Loucy (cell line): Measurements from ENCODE around the gene IPO9.

Experiments
- H2AFZ ChIP-seq: fragments of 200-600 bp; sonication (generic); 2 replicates; pipeline ENCODE4 v1.6.0; 2016; ENCODE audit warnings: antibody characterized with exemption, mild to moderate bottlenecking, low read length, moderate library complexity
- H3F3A ChIP-seq: fragments of 200-600 bp; 2 replicates; pipeline ENCODE4 v1.6.0; 2016; ENCODE audit warnings: antibody characterized with exemption, low read depth, mild to moderate bottlenecking
- H3K27me3 ChIP-seq: fragments of 200-600 bp; sonication (generic); 2 replicates; pipeline ENCODE4 v1.6.1; 2014; ENCODE audit warnings: low read length, mild to moderate bottlenecking; ENCODE audit not compliant: insufficient read depth, poor library complexity, severe bottlenecking
- H3K36me3 ChIP-seq: fragments of 200-600 bp; sonication (generic); 2 replicates; pipeline ENCODE4 v1.6.1; 2016; ENCODE audit warnings: low read length; ENCODE audit not compliant: insufficient read depth
- H3K4me1 ChIP-seq: fragments of 200-600 bp; sonication (generic); 2 replicates; pipeline ENCODE4 v1.5.1; 2014; ENCODE audit warnings: low read length, mild to moderate bottlenecking; ENCODE audit not compliant: insufficient read depth, poor library complexity, severe bottlenecking
- H3K4me2 ChIP-seq: fragments of 200-600 bp; sonication (generic); 2 replicates; pipeline ENCODE4 v1.6.0; 2014; ENCODE audit warnings: antibody characterized with exemption, low read length, low read depth, mild to moderate bottlenecking; ENCODE audit not compliant: poor library complexity, severe bottlenecking
- H3K4me3 ChIP-seq: fragments of 200-600 bp; sonication (generic); 2 replicates; pipeline ENCODE4 v1.5.1; 2014; ENCODE audit warnings: low read length, mild to moderate bottlenecking, mixed read lengths; ENCODE audit not compliant: poor library complexity, severe bottlenecking
- H3K79me2 ChIP-seq: fragments of 200-600 bp; sonication (generic); 2 replicates; pipeline ENCODE4 v1.6.1; 2014; ENCODE audit warnings: low read length; ENCODE audit not compliant: insufficient read depth
- H3K9ac ChIP-seq: fragments of 200-600 bp; sonication (generic); 2 replicates; pipeline ENCODE4 v1.6.0; 2014; ENCODE audit warnings: mild to moderate bottlenecking, low read depth, low read length, moderate library complexity; ENCODE audit not compliant: poor library complexity, severe bottlenecking
- H3K9me2 ChIP-seq: fragments of 200-600 bp; sonication (generic); replicated peaks from 2 replicates; pipeline ENCODE4 v1.6.1; 2016; ENCODE audit warnings: low read depth, low read length, mixed read lengths
- H3K9me3 ChIP-seq: fragments of 200-600 bp; sonication (generic); 2 replicates; pipeline ENCODE4 v1.6.1; 2014; ENCODE audit warnings: mild to moderate bottlenecking, antibody characterized with exemption, low read length, low read depth; ENCODE audit not compliant: insufficient read depth
- H4K20me1 ChIP-seq: fragments of 200-600 bp; sonication (generic); 2 replicates; pipeline ENCODE4 v1.6.0; 2014; ENCODE audit warnings: antibody characterized with exemption, low read length, mild to moderate bottlenecking; ENCODE audit not compliant: insufficient read depth, poor library complexity, severe bottlenecking
- EZH2phosphoT487 ChIP-seq: fragments of 200-600 bp; IDR thresholded peaks from 2 replicates; pipeline ENCODE4 v1.6.1; 2018; ENCODE audit warnings: antibody characterized with exemption, mild to moderate bottlenecking, moderate library complexity, borderline replicate concordance
- TF ChIP-seq, protein P1 (sequence below): fragments of 200-600 bp; sonication (generic); conservative IDR thresholded peaks from 2 replicates; pipeline ENCODE4 v1.5.1; 2014; ENCODE audit warnings: mild to moderate bottlenecking, antibody characterized with exemption, low read length

Gene IPO9

DNA sequence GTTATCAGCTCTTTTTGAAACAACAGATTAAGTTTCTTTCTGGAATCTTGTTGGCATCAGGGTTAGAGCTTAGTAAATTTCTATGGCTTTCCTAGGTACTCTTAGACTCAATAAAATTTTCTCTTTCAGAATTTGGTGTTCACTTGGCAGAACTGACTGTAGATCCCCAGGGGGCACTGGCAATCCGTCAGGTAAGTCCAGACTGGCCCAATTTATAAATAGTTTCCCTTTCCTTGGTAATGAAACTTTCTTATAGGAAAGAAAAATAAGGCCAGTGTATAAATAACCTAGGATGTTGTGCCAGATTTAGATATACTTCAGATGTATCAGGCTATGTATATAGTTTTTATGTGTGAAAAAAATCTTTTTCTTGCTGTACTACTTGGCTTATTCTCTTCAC is 18.2 kb downstream of the IPO9 start:
- Histone ChIP-seq H4K20me1 (peaks cover 24% of the 10 kb centered on the region), H3K36me3 (peaks cover 54% of the 10 kb centered on the region), H3K9me2 (no peaks in the 10 kb centered on the region), H3K4me1 (no peaks in the 10 kb centered on the region), H3K4me2 (no peak overlapping the region), H3K9me3 (no peaks in the 10 kb centered on the region), H3K27me3 (no peaks in the 10 kb centered on the region), H3F3A (no peaks in the 10 kb centered on the region), H3K4me3 (no peak overlapping the region), H3K79me2 (peaks cover 60% of the 10 kb centered on the region), H3K9ac (no peak overlapping the region), H2AFZ (no peak overlapping the region)
- TF ChIP-seq, protein P1, sequence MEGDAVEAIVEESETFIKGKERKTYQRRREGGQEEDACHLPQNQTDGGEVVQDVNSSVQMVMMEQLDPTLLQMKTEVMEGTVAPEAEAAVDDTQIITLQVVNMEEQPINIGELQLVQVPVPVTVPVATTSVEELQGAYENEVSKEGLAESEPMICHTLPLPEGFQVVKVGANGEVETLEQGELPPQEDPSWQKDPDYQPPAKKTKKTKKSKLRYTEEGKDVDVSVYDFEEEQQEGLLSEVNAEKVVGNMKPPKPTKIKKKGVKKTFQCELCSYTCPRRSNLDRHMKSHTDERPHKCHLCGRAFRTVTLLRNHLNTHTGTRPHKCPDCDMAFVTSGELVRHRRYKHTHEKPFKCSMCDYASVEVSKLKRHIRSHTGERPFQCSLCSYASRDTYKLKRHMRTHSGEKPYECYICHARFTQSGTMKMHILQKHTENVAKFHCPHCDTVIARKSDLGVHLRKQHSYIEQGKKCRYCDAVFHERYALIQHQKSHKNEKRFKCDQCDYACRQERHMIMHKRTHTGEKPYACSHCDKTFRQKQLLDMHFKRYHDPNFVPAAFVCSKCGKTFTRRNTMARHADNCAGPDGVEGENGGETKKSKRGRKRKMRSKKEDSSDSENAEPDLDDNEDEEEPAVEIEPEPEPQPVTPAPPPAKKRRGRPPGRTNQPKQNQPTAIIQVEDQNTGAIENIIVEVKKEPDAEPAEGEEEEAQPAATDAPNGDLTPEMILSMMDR = no peak
- TF ChIP-seq EZH2phosphoT487 = no peak

DNA sequence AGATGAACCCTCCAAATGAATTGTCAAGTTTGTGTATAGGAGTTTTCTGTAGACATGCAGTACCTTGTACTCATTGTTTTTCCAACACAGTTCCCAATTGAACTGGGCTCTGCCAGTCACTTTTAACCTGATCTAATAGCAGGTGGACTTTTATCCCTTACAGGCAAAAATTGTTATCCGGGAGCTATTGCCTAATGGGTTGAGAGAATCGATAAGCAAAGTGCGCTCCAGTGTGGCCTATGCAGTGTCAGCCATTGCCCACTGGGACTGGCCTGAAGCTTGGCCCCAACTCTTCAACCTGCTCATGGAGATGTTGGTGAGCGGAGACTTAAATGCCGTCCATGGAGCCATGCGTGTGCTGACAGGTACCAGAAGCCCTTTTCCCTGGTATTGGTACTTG is 19.3 kb downstream of the IPO9 start:
- TF ChIP-seq, protein P1 = no peak
- no peak for TF ChIP-seq EZH2phosphoT487
- Histone ChIP-seq H3K4me3 (no peak overlapping the region), H3K9ac (no peak overlapping the region), H2AFZ (no peak overlapping the region), H3K36me3 (peaks cover 65% of the 10 kb centered on the region), H3K4me2 (no peak overlapping the region), H3K9me3 (no peaks in the 10 kb centered on the region), H3K4me1 (no peaks in the 10 kb centered on the region), H3K9me2 (no peaks in the 10 kb centered on the region), H3K79me2 (peaks cover 50% of the 10 kb centered on the region), H3F3A (no peaks in the 10 kb centered on the region), H4K20me1 (peaks cover 17% of the 10 kb centered on the region), H3K27me3 (no peaks in the 10 kb centered on the region)

DNA sequence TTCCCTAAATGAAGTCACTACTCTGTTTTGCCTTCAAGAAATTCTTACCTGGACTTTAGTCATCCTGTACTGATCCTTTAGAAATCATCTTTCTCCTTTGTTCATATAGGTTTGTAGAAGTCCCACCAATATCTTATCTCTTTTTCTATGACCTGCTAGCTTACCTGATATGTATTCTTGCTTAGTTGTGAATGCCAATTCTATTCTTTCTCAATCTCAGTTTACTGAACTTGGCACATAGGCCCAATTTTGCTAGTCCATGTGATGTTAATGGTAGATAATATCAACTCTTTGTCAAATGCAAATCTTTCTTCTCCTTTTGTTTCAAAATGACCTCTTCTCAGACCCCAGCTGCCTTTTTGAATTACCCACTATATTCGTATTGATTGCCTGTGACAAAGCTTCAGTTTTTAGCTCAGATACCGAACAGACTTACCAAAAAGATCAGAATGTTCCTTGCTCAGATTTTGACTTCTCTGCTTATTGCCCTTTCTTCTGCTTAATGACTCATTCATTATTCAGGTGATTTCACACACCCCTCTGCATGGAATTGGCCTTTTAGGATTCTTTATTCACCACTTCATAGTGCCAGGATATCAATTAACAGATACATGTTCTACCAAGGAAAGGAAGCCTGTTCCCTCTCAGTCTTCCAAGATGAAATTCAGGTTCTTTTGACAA is 20.6 kb downstream of the IPO9 start:
- no peaks in the 10 kb centered on the region for H3K27me3 ChIP-seq
- H2AFZ ChIP-seq = no peak overlapping the region
- no peak for TF ChIP-seq EZH2phosphoT487
- TF ChIP-seq, protein P1 = no peak
- peaks cover 11% of the 10 kb centered on the region for H4K20me1 ChIP-seq
- no peaks in the 10 kb centered on the region for H3F3A ChIP-seq
- H3K9ac ChIP-seq = no peak overlapping the region
- H3K4me2 ChIP-seq = no peak overlapping the region
- peaks cover 38% of the 10 kb centered on the region for H3K79me2 ChIP-seq
- no peaks in the 10 kb centered on the region for H3K9me2 ChIP-seq
- no peaks in the 10 kb centered on the region for H3K4me1 ChIP-seq
- no peaks in the 10 kb centered on the region for H3K9me3 ChIP-seq
- H3K36me3 ChIP-seq = peaks cover 78% of the 10 kb centered on the region
- no peak overlapping the region for H3K4me3 ChIP-seq
